ENCODE results near the gene WIPI1. TPM values are rescaled to one million over a fixed set of nuclear protein-coding genes. Genes with fewer than 3 reads are reported as not detected.

The WIPI1 gene
- total and polyA plus RNA-seq, 7 donors: 80.3 to 197 (median 136) TPM

- intact Hi-C loops (cut with DNase I): no loop called here
- peaks cover 10% of the 10 kb centered on the region for H3K4me1 ChIP-seq
- 51 to 61% (median 54%) methylated on average over 12 of the region's 12 CpGs for WGBS, 3 donors
- no peaks in the 10 kb centered on the region for H3K27me3 ChIP-seq (ENCODE audit: insufficient read depth in 3 of 3, low read length in 2 of 3)
- DNase-seq: peak in 1 of 2 donors; percentile 64
- no peaks in the 10 kb centered on the region for H3K9me3 ChIP-seq
- no peaks in the 10 kb centered on the region for H3K36me3 ChIP-seq (ENCODE audit: insufficient read depth in 1 of 2, low read depth in 1 of 2)
- no peak for TF ChIP-seq CTCF (IDR thresholded peaks at IDR 0.05)
- H3K27ac ChIP-seq: no peak overlapping the region
- no peak overlapping the region for H3K4me3 ChIP-seq
- ATAC-seq: peak in 2 of 4 donors; percentile 31 to 36
Observed at GRCh38 chr17:68491381-68492231, 34.3 kb upstream of the WIPI1 start.

- no peak for TF ChIP-seq CTCF (IDR thresholded peaks at IDR 0.05)
- Histone ChIP-seq H3K4me3 (no peak overlapping the region), H3K4me1 (peaks cover 10% of the 10 kb centered on the region), H3K27ac (no peak overlapping the region), H3K9me3 (no peaks in the 10 kb centered on the region), H3K27me3 (ENCODE audit: insufficient read depth in 3 of 3, low read length in 2 of 3) (no peaks in the 10 kb centered on the region), H3K36me3 (ENCODE audit: insufficient read depth in 1 of 2, low read depth in 1 of 2) (no peaks in the 10 kb centered on the region)
- DNase-seq: peak; percentile 54 to 71
- peak in 2 of 4 donors; percentile 42 to 60 for ATAC-seq
- WGBS, 3 donors: 43 to 72% (median 53%) methylated on average over 4 of the region's 4 CpGs
- intact Hi-C loops (cut with DNase I): no loop called here
Observed at GRCh38 chr17:68489919-68490318, 32.6 kb upstream of the WIPI1 start.

GRCh38 chr17:68484458-68484857, 27.2 kb upstream of the WIPI1 start:
- H3K36me3 ChIP-seq (ENCODE audit: insufficient read depth in 1 of 2, low read depth in 1 of 2): no peaks in the 10 kb centered on the region
- no peak overlapping the region for H3K4me3 ChIP-seq
- TF ChIP-seq CTCF (IDR thresholded peaks at IDR 0.05): no peak
- no peaks in the 10 kb centered on the region for H3K27me3 ChIP-seq (ENCODE audit: insufficient read depth in 3 of 3, low read length in 2 of 3)
- 41 to 50% (median 45%) methylated on average over 2 of the region's 2 CpGs for WGBS, 3 donors
- no peaks in the 10 kb centered on the region for H3K4me1 ChIP-seq
- DNase-seq (no peak), ATAC-seq (no peak)
- H3K9me3 ChIP-seq: no peaks in the 10 kb centered on the region
- intact Hi-C loops (cut with DNase I): no loop called here
- no peak overlapping the region for H3K27ac ChIP-seq

GRCh38 chr17:68482576-68483041, 25.3 kb upstream of the WIPI1 start:
- WGBS, 3 donors: 71 to 77% (median 74%) methylated on average over 4 of the region's 4 CpGs
- H3K9me3 ChIP-seq: no peaks in the 10 kb centered on the region
- H3K4me1 ChIP-seq: no peaks in the 10 kb centered on the region
- H3K27ac ChIP-seq: no peak overlapping the region
- H3K4me3 ChIP-seq: no peak overlapping the region
- DNase-seq (no peak), ATAC-seq (no peak)
- no peaks in the 10 kb centered on the region for H3K27me3 ChIP-seq (ENCODE audit: insufficient read depth in 3 of 3, low read length in 2 of 3)
- H3K36me3 ChIP-seq (ENCODE audit: insufficient read depth in 1 of 2, low read depth in 1 of 2): no peaks in the 10 kb centered on the region
- intact Hi-C loops (cut with DNase I): no loop called here
- TF ChIP-seq CTCF (IDR thresholded peaks at IDR 0.05): no peak

Data from psoas muscle (tissue), 8 donors.